Tongue (tissue), 2 donors: ENCODE data around the gene THAP9. TPM values are rescaled to one million over a fixed set of nuclear protein-coding genes. Genes with fewer than 3 reads are reported as not detected.
"Not testable (repeated sequence)": the region's sequence is repeated elsewhere in the genome, so short reads cannot be mapped to it uniquely, and the experiment has no call there.

ENCODE experiments used
- DNase-seq: peaks from one replicate; pipeline ENCODE4 v3.0.0-alpha.2; 2015
- total RNA-seq: library from RNA; depleted of rRNA; stranded (reverse); fragments of >200 nt; gene quantifications from one replicate; pipeline ENCODE4 v1.2.3, GENCODE V29; 2014

The THAP9 gene
- total RNA-seq, result 18.9 TPM

GRCh38 chr4:82900411-82901182 is at the start of gene THAP9:
THAP9 (plus strand) TSS chr4:82900735; CDS start chr4:82900803, 68 bp downstream.
- peak; percentile 100 for DNase-seq

- DNase-seq, result no peak
These were observed 49.2 kb upstream of the THAP9 start for GRCh38 chr4:82851318-82851717.

- DNase-seq, result peak; percentile 12
These were observed 48.4 kb upstream of the THAP9 start for GRCh38 chr4:82851885-82852750.

- no peak for DNase-seq
These were observed 47.7 kb upstream of the THAP9 start for GRCh38 chr4:82852751-82853285.

GRCh38 chr4:82860487-82860886 is 40.0 kb upstream of the THAP9 start:
- not testable (repeated sequence) for DNase-seq

GRCh38 chr4:82861529-82861928 is 39.0 kb upstream of the THAP9 start:
- no peak for DNase-seq

GRCh38 chr4:82864336-82864979 is 36.1 kb upstream of the THAP9 start:
- DNase-seq, result no peak

- DNase-seq, result no peak
These were observed 34.9 kb upstream of the THAP9 start for GRCh38 chr4:82865592-82865991.

GRCh38 chr4:82866033-82866432 is 34.5 kb upstream of the THAP9 start:
- DNase-seq, result not testable (repeated sequence)

- DNase-seq, result no peak
These were observed 33.7 kb upstream of the THAP9 start for GRCh38 chr4:82866706-82867385.

- no peak for DNase-seq
These were observed 32.0 kb upstream of the THAP9 start for GRCh38 chr4:82868572-82868971.

- no peak for DNase-seq
These were observed 15.1 kb upstream of the THAP9 start for GRCh38 chr4:82885410-82885809.

GRCh38 chr4:82886147-82886942 is 14.2 kb upstream of the THAP9 start:
- no peak for DNase-seq

- peak; percentile 10 for DNase-seq
These were observed 11.2 kb upstream of the THAP9 start for GRCh38 chr4:82889287-82889686.

- DNase-seq, result no peak
These were observed 10.0 kb upstream of the THAP9 start for GRCh38 chr4:82890528-82890900.

- DNase-seq, result peak; percentile 98
These were observed 9.4 kb upstream of the THAP9 start, which contains the start of gene SEC31A for GRCh38 chr4:82890901-82891706. SEC31A (minus strand) TSS chr4:82891153; CDS start chr4:82881936, 9,217 bp downstream.

- DNase-seq, result no peak
These were observed 8.6 kb upstream of the THAP9 start for GRCh38 chr4:82891707-82892466.

- no peak for DNase-seq
These were observed 8.1 kb upstream of the THAP9 start for GRCh38 chr4:82892467-82892802.

- no peak for DNase-seq
These were observed 6.6 kb upstream of the THAP9 start for GRCh38 chr4:82893942-82894341.
